GM19324 (cell line): ENCODE results near the gene G3BP2.

Experiments
- ATAC-seq: cut with Tn5 transposase; IDR thresholded peaks from one replicate; pipeline ENCODE4 v1.9.1; 2021; ENCODE audit warnings: mild to moderate bottlenecking, moderate library complexity; ENCODE audit not compliant: unreplicated experiment, low FRiP score

G3BP2 gene

GRCh38 chr4:75644095-75644494 is 29.1 kb downstream of the G3BP2 start:
- no peak for ATAC-seq

GRCh38 chr4:75643651-75644050 is 29.6 kb downstream of the G3BP2 start:
- ATAC-seq: no peak

DNA sequence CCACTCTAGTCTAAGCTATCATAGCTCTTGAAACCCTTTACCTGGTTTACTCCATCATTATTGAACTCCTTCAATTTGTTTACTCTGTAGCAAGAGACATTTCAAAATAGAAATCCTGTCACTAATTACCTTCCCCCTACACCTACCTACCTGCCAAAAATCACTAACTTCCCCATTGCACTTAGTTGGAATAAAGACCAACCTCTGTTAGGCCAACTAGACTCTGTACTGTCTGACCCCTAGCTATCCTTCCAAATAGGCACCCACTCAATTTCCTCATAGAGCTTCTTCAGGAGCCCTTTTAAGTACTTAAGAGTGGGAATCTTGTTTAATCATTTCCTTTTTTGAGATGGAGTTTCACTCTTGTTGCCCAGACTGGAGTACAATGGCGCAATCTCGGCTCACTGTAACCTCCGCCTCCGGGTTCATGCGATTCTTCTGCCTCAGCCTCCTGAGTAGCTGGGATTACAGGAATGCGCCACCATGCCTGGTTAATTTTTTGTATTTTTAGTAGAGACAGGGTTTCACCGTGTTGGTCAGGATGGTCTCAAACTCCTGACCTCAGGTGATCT is 34.0 kb downstream of the G3BP2 start:
- no peak for ATAC-seq

DNA sequence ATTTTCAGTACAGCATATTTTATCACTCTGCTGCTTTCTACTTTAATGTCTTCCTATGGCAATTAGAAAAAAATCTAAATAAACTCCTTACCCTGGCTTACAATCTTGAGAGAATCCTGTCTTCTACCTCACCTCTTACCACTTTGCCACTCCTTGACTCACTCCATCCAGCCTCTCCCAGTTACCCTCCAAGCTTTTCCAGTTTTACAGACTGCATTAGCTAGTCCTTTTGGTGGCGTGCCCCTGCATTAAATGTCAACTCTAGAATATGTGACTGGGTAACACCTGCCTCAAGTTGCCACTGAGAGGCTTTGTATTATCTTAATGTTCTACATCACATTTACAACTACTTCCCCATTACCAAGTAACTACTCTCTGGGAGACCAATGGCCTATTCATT is 35.4 kb downstream of the G3BP2 start:
- no peak for ATAC-seq

DNA sequence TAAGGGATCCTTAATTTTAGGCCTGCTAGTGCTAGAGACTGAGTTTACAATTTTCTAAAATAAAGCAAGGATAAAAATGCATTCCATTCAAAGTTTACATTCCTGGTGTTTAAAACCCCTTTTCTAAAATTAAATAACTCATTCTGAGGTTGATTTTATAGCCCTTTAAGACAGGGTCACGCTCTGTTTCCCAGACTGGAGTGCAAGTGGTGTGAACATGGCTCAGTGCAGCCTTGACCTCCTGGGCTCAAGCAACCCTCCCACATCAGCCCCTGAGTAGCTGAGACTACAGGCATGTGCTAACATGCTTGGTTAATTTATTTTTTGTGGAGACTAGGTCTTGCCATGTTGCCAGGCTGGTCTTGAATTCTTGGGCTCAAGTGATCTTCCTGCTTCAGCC is 36.0 kb downstream of the G3BP2 start:
- no peak for ATAC-seq

DNA sequence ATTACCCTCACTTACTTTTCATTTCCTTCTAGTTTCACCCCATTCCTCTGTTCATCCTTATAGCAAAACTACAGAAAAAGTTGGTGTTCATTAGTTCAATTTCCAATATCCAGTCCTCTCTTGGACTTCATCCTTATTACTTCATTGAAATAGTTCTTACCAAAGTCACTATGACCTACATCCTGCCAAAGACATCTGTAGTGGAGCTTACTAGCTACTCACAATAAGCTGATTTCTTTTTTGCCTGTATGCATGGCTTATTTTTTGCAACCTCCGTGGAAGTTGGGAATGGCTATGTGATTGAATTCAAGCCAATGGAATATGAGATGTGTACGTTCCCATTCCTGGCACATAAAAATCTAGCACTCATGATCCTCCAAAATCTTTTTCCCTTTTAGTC is 38.3 kb downstream of the G3BP2 start:
- ATAC-seq: no peak

- no peak for ATAC-seq
Observed at GRCh38 chr4:75634281-75634680, 38.9 kb downstream of the G3BP2 start.

- no peak for ATAC-seq
Observed at GRCh38 chr4:75633846-75634245, 39.4 kb downstream of the G3BP2 start.

DNA sequence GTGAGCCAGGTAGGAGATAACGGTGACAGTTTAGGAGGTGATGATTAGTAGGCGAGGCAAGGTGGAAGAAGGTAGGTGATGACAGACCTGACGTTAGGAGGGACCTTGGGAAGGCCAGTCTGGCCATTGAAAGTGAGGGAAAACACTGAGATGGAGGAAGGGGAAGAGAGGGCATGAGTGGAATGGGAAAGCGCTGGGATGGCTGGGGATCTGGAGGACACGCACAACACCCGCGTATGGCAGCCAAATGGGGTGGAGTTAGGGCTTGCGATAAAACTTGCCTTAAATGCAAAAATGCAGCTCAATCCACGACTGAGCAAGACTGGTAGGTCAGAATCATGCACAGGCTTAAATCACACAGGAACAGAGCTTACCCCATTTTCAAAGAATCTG is 42.3 kb downstream of the G3BP2 start:
- no peak for ATAC-seq

DNA sequence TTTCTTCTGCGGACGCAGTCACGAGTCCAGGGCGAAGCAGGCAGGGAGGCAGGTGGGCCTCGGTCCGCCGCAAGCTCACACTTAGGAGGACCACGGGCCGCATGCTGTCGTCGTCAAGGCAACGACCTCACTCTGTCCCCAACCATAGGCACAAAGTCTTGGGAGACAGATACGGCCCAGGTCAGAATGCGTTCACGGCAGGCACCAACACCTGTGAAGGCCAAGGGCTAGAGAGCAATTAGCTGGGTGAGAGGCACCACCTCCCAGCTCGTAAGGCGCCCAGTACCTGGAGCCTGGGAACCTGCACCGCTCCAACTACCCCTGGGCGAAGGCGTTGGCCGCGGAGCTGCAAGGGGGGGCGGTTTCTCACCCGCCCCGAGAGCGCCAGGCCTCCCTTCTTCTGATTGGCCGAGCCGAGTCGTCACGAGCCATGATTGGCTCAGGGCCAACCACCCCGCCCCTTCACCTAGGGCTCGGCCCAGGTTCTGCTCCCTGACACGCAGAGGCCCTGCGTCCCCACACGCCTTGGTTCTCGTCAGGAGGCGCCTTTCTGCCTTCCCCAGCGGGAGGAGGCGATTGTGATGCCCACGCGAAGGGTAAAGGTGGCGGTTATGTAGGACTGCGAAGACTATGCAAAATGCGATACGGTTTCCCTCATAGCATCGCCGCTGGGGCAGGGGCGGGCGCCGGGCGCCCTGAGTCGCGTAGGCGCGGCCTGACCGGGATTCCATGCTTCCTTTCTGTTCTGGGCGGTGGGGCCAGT is 42.9 kb downstream of the G3BP2 start, which contains the start of gene CDKL2:
Gene CDKL2, minus strand, starts transcription at position 355 of the 763 bp plus-strand sequence. CDS start 4,540 bp downstream, outside the sequence.
- peak; percentile 100 for ATAC-seq

GRCh38 chr4:75629239-75629638 is 44.0 kb downstream of the G3BP2 start:
- no peak for ATAC-seq

- no peak for ATAC-seq
Observed at GRCh38 chr4:75623026-75623425, 50.2 kb downstream of the G3BP2 start.

- ATAC-seq: no peak
Observed at GRCh38 chr4:75621715-75622114, 51.5 kb downstream of the G3BP2 start.

- ATAC-seq: no peak
Observed at GRCh38 chr4:75612306-75612705, 60.9 kb downstream of the G3BP2 start.

- no peak for ATAC-seq
Observed at GRCh38 chr4:75605928-75606327, 67.3 kb downstream of the G3BP2 start.

DNA sequence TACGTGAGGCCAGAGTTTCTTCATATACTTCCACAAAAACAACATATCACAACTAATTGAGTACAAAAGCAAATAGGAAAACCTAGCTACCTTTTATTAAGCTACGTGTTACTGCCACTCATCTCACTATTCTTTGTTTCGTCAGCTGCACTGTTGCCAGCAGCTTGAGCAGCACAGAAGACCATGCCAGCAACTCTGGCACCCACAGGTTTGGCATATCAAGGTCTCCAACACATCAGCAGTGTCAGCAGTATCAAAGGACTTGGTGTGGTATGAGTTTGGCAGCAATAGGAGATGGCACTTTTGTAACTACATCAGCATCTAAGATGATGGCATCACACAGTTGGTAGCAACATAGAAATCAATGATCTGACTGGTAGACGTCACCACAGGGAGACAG is 73.6 kb downstream of the G3BP2 start:
- ATAC-seq: no peak

- no peak for ATAC-seq
Observed at GRCh38 chr4:75598390-75598789, 74.8 kb downstream of the G3BP2 start.

- no peak for ATAC-seq
Observed at GRCh38 chr4:75596061-75596460, 77.2 kb downstream of the G3BP2 start.

DNA sequence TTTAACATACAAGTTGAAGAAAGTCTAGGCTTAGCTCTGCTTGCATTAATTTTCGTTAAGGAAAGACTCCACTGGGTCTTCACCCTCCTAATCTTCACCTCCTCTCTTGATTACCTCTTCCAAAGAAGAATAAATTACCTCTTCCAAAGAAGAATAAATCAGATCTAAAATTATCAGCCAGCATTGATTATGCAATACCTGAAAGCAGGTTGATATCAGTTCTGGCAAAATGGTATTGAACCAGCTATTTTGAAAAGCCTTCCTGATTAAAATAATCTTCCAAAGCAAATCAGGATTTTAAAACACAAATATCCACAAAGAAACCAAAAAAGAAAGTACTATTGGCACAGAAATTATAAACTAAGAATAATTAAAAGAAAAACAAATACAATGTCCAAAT is 79.8 kb downstream of the G3BP2 start:
- ATAC-seq: no peak
